Retinal pigment epithelial cell (primary cell): ENCODE results near the gene AATK.

Source experiments
- DNase-seq: peaks from one replicate; pipeline ENCODE4 v3.0.0-alpha.2; 2010; ENCODE audit warnings: low read depth
- H3K4me3 ChIP-seq: 2 replicates; pipeline ENCODE4 v1.5.1; 2011; ENCODE audit warnings: mild to moderate bottlenecking, low read length, control low read depth, moderate library complexity
- TF ChIP-seq, protein P1 (sequence below): conservative IDR thresholded peaks from 2 replicates; pipeline ENCODE4 v1.5.1; 2011; ENCODE audit warnings: low read depth, low read length, control low read depth, inconsistent platforms

The AATK gene

DNA sequence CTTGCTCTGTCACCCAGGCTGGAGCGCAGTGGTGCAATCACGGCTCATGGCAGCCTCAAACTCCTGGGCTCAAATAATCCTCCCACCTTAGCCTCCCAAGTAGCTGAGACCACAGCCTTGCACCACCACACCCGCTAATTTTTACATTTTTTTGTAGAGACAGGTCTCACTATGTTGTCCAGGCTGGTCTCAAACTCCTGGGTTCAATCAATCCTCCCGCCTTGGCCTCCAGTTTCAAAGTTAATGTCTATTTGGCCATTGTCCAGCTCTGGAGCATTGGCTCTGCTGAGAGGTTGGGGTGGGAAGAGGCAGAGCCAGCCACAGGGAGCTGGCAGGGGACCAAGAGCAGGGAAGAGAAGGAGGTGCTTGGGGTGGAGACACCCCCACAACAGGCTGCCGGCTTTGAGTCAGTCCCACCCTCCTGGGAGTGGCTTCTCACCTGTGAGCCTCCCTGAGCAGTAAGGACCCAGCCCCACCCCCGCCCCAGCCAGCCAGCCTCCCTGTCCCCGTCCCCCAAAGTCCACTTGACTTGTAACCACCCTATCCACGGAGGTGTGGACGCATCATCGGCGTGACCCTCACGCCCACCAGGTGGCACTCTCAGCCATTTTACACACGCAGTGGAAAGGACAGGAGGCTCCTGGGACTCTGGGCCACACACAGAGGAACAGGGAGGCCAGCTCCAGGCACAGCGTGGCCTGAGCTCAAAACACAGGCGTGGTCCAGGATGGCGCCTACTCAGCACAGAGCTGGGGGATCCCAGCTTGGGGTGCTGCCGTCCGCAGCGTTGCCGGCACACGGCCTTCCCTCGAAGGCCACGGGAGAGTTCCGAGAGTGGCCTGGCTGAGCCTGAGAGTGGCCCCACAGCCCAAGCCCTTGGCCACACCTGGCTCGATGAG, 23.5 kb downstream of the AATK start:
- no peak overlapping the region for H3K4me3 ChIP-seq
- TF ChIP-seq, protein P1, sequence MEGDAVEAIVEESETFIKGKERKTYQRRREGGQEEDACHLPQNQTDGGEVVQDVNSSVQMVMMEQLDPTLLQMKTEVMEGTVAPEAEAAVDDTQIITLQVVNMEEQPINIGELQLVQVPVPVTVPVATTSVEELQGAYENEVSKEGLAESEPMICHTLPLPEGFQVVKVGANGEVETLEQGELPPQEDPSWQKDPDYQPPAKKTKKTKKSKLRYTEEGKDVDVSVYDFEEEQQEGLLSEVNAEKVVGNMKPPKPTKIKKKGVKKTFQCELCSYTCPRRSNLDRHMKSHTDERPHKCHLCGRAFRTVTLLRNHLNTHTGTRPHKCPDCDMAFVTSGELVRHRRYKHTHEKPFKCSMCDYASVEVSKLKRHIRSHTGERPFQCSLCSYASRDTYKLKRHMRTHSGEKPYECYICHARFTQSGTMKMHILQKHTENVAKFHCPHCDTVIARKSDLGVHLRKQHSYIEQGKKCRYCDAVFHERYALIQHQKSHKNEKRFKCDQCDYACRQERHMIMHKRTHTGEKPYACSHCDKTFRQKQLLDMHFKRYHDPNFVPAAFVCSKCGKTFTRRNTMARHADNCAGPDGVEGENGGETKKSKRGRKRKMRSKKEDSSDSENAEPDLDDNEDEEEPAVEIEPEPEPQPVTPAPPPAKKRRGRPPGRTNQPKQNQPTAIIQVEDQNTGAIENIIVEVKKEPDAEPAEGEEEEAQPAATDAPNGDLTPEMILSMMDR, result peak; percentile 74
- no peak for DNase-seq

DNA sequence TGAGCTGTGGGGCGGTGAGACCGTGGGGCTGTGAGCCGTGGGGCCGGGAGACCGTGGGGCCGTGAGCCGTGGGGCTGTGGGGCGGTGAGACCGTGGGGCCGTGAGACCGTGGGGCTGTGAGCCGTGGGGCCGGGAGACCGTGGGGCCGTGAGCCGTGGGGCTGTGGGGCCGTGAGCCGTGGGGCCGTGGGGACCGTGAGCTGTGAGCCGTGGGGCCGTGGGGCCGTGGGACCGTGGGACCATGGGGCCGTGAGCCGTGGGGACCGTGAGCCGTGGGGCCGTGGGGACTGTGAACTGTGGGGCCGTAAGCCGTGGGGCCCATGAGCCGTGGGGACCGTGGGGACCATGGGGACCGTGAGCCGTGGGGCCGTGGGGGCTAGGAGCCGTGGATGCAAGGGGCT, 25.3 kb downstream of the AATK start:
- DNase-seq, result no peak
- TF ChIP-seq, protein P1, result no peak
- no peak overlapping the region for H3K4me3 ChIP-seq

DNA sequence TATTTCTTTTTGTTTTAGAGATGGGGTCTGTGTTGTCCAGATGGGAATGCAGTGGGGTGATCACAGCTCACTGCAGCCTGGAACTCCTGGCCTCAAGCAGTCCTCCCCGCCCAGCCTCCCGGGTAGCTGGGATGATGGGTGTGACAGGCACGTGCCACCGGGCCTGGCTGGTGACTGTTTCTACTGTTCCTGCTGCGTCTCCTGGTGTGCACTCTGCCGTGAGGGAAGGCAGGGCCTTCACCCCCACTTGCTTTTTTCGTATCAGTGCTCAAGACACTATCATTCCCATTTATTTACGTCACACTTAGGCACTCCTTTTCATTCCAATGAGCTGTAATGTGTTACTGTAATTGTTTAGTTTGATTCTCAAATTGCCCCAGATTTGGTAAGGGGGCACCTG, 26.0 kb downstream of the AATK start:
- no peak for DNase-seq
- TF ChIP-seq, protein P1, result no peak
- no peak overlapping the region for H3K4me3 ChIP-seq

DNA sequence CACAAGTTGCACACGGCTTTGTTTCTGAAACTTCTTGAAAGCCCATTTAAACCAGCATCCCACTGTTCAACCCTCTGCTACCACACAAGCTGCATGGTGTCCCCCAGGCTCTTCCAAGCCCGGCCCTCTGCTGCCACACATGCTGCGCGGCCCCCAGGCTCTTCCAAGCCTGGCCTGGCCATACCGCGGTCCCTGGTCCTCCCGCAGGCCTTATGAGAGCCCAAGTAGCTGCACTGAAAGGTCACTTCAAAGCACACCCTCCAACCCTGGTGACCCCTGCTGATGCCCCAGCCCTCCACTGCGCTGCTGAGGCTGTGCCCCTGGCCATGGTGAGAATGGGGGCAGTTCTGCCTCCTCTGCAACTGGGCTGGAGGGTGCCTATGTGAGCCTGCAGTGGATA, 26.6 kb downstream of the AATK start:
- DNase-seq, result no peak
- H3K4me3 ChIP-seq, result no peak overlapping the region
- TF ChIP-seq, protein P1, result no peak

DNA sequence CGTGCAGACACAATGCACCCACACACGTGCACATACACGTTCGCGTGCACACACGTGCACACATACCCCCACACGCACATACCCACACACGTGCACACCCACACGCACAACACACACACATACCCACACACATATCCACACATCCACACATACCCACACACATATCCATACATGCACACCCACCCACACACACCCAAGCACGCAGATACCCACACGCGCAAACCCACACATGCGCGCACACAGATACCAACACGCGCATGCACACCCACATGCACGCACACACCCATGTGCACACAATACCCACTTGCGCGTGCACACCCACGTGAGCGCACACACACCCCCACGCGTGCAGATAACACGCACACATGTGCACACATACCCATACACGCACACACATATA, 27.5 kb downstream of the AATK start:
- H3K4me3 ChIP-seq, result no peak overlapping the region
- TF ChIP-seq, protein P1, result no peak
- no peak for DNase-seq

DNA sequence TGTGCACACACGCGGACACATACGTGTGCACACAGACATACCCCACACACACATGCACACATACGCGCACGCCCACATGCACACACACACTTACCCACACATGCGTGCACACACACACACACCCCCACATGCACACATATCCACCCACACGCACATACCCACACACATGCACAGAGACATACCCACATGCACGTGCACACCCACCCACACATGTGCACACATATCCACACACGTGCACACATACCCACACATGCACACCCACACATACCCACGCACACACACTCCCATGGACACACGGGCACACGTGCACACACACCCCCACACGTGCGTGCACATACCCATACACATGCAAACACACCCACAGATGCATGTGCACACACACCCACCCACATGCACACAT, 27.9 kb downstream of the AATK start:
- TF ChIP-seq, protein P1, result no peak
- no peak overlapping the region for H3K4me3 ChIP-seq
- no peak for DNase-seq

DNA sequence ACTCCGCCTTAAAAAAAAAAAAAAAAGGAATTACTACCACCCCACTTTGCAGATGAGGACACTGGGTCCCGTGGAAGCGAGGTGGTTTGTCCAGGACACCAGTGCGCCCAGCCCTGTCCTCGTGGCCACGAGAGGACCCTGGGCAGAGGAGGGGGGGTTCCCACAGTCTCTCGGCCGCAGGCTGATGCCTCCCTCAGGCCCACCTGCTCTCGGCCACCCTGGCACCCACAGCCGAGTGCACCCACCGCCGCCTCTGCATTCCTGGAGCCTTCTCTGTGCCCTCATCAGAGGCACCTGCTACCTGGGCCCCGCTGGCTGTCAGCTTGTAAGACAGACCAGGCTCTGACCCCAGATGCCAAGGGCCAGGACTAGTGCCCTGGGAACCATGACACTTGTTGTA, 28.8 kb downstream of the AATK start:
- no peak for DNase-seq
- TF ChIP-seq, protein P1, result no peak
- H3K4me3 ChIP-seq, result no peak overlapping the region
